GM19193 (cell line): ENCODE measurements around the gene TSPAN19.

Experiments
- POLR2A ChIP-seq: IDR thresholded peaks from 4 replicates; pipeline ENCODE4 v1.6.1; 2011; ENCODE audit not compliant: insufficient read depth, insufficient read length; ENCODE audit errors: extremely low read depth

TSPAN19 gene

GRCh38 chr12:84974155-84974815 is 61.8 kb downstream of the TSPAN19 start:
- TF ChIP-seq POLR2A, result no peak

GRCh38 chr12:84973026-84973425 is 63.1 kb downstream of the TSPAN19 start:
- no peak for TF ChIP-seq POLR2A

GRCh38 chr12:84969226-84969625 is 66.9 kb downstream of the TSPAN19 start:
- TF ChIP-seq POLR2A, result no peak
